WTC11 (cell line): Measurements from ENCODE around the gene PTGER1. TPM values are rescaled to one million over a fixed set of nuclear protein-coding genes. Genes with fewer than 3 reads are reported as not detected.

Experiments used
- ESRRA ChIP-seq: sonication (generic); formaldehyde crosslinking; IDR thresholded peaks from 2 replicates; pipeline ENCODE4 v1.8.1; 2022; ENCODE audit warnings: mild to moderate bottlenecking, missing genetic modification reagents, borderline replicate concordance
- FOXJ3 ChIP-seq: sonication (generic); formaldehyde crosslinking; IDR thresholded peaks from 2 replicates; pipeline ENCODE4 v1.9.0; 2021; ENCODE audit warnings: missing genetic modification reagents, mild to moderate bottlenecking, borderline replicate concordance
- FOXP1 ChIP-seq: sonication (generic); formaldehyde crosslinking; IDR thresholded peaks from 2 replicates; pipeline ENCODE4 v1.8.0; 2022; ENCODE audit warnings: missing genetic modification reagents, mild to moderate bottlenecking, moderate library complexity, borderline replicate concordance
- GRHL2 ChIP-seq: fragments of 250-450 bp; sonication (Bioruptor Pico); IDR thresholded peaks from 2 replicates; pipeline ENCODE4 v1.8.0; 2022; ENCODE audit warnings: mild to moderate bottlenecking, moderate library complexity; ENCODE audit not compliant: insufficient replicate concordance, severe bottlenecking
- HMGA2 ChIP-seq: fragments of 250-450 bp; sonication (Bioruptor Pico); IDR thresholded peaks from 2 replicates; pipeline ENCODE4 v1.4.0; 2021; ENCODE audit warnings: mild to moderate bottlenecking, moderate library complexity
- IRF2 ChIP-seq: sonication (generic); formaldehyde crosslinking; IDR thresholded peaks from 2 replicates; pipeline ENCODE4 v1.8.0; 2022; ENCODE audit warnings: low read depth, missing genetic modification reagents, borderline replicate concordance
- MAX ChIP-seq: sonication (generic); formaldehyde crosslinking; IDR thresholded peaks from 2 replicates; pipeline ENCODE4 v1.8.0; 2022; ENCODE audit warnings: mild to moderate bottlenecking, missing genetic modification reagents
- NFATC4 ChIP-seq: fragments of 250-450 bp; sonication (Bioruptor Pico); IDR thresholded peaks from 2 replicates; pipeline ENCODE4 v1.9.0; 2021; ENCODE audit warnings: mild to moderate bottlenecking
- NR1H2 ChIP-seq: sonication (generic); formaldehyde crosslinking; IDR thresholded peaks from 2 replicates; pipeline ENCODE4 v1.9.0; 2021; ENCODE audit warnings: mild to moderate bottlenecking, moderate library complexity, missing genetic modification reagents
- OVOL2 ChIP-seq: fragments of 250-450 bp; sonication (Bioruptor Pico); IDR thresholded peaks from 2 replicates; pipeline ENCODE4 v1.9.0; 2021; ENCODE audit warnings: mild to moderate bottlenecking, borderline replicate concordance
- SMAD3 ChIP-seq: sonication (generic); formaldehyde crosslinking; IDR thresholded peaks from 2 replicates; pipeline ENCODE4 v1.8.0; 2022; ENCODE audit warnings: missing genetic modification reagents, mild to moderate bottlenecking, borderline replicate concordance
- TCF7 ChIP-seq: sonication (generic); formaldehyde crosslinking; IDR thresholded peaks from 2 replicates; pipeline ENCODE4 v1.8.0; 2022; ENCODE audit warnings: mild to moderate bottlenecking, low read depth, missing genetic modification reagents, moderate library complexity
- TEAD1 ChIP-seq: sonication (generic); formaldehyde crosslinking; IDR thresholded peaks from 2 replicates; pipeline ENCODE4 v1.8.0; 2022; ENCODE audit warnings: mild to moderate bottlenecking, missing genetic modification reagents
- TEAD4 ChIP-seq: sonication (generic); formaldehyde crosslinking; IDR thresholded peaks from 2 replicates; pipeline ENCODE4 v1.8.0; 2022; ENCODE audit warnings: mild to moderate bottlenecking, missing genetic modification reagents
- ZNF219 ChIP-seq: sonication (generic); formaldehyde crosslinking; IDR thresholded peaks from 2 replicates; pipeline ENCODE4 v1.8.0; 2023; ENCODE audit warnings: missing genetic modification reagents, mild to moderate bottlenecking, borderline replicate concordance
- ZNF416 ChIP-seq: fragments of 250-450 bp; sonication (Bioruptor Pico); IDR thresholded peaks from 2 replicates; pipeline ENCODE4 v1.9.0; 2021; ENCODE audit warnings: mild to moderate bottlenecking, inconsistent platforms
- ZNF671 ChIP-seq: fragments of 250-450 bp; sonication (Bioruptor Pico); IDR thresholded peaks from 2 replicates; pipeline ENCODE4 v1.8.0; 2021; ENCODE audit warnings: mild to moderate bottlenecking
- ZSCAN18 ChIP-seq: fragments of 250-450 bp; sonication (Bioruptor Pico); IDR thresholded peaks from 2 replicates; pipeline ENCODE4 v2.1.2; 2022; ENCODE audit warnings: mild to moderate bottlenecking, moderate library complexity
- total RNA-seq: library from RNA; stranded (reverse); gene quantifications from 3 replicates; pipeline ENCODE4 v1.2.3, GENCODE V29; 2021
- TF ChIP-seq, protein P1 (sequence below): fragments of 250-450 bp; sonication (Bioruptor Pico); IDR thresholded peaks from 2 replicates; pipeline ENCODE4 v1.9.0; 2021; ENCODE audit warnings: mild to moderate bottlenecking, borderline replicate concordance
- TF ChIP-seq, protein P2 (sequence below): sonication (generic); formaldehyde crosslinking; IDR thresholded peaks from 2 replicates; pipeline ENCODE4 v1.8.1; 2023; ENCODE audit warnings: mild to moderate bottlenecking, missing genetic modification reagents, borderline replicate concordance
- TF ChIP-seq, protein P3 (sequence below): sonication (generic); formaldehyde crosslinking; IDR thresholded peaks from 2 replicates; pipeline ENCODE4 v1.8.0; 2022; ENCODE audit warnings: mild to moderate bottlenecking, missing genetic modification reagents
- TF ChIP-seq, protein P4 (sequence below): fragments of 250-450 bp; sonication (Bioruptor Pico); IDR thresholded peaks from 2 replicates; pipeline ENCODE4 v1.9.0; 2021; ENCODE audit warnings: mild to moderate bottlenecking
- TF ChIP-seq, protein P5 (sequence below): sonication (generic); formaldehyde crosslinking; IDR thresholded peaks from 2 replicates; pipeline ENCODE4 v1.8.0; 2023; ENCODE audit warnings: missing genetic modification reagents

PTGER1 gene
- total RNA-seq, 1 experiment from 2014 or later, result 0.68 TPM

DNA sequence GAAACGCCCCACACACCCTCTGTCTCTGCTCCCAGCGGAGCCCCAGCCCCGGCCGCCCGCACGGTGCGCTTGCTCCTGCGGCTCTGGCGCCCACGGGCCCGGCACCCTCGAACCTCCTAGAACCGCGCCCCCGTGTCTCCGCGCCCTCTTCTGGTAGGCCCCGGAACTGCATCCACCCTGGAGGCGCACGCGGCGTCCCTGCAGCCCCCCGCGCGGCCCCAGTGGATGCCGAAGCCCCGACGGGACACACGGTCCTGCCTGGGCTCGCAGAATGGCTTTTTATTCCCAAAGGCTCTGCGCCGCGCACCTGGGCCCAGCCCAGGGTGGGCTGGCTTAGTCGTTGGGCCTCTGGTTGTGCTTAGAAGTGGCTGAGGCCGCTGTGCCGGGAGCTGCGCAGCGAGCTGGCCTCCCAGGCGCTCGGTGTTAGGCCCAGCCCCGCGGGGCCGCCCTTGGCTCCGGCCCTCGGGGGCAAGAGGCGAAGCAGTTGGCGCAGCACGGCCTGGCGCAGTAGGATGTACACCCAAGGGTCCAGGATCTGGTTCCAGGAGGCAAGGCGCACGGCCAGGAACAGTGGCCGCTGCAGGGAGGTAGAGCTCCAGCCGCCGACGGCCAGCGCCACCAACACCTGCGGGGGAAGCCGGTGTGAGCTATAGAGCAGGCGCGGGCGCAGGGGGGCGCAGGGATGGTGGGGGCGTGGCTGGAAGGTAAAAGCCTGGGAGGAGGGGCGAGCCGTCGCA is 2.8 kb downstream of the PTGER1 start (continued):
- TF ChIP-seq, protein P1, sequence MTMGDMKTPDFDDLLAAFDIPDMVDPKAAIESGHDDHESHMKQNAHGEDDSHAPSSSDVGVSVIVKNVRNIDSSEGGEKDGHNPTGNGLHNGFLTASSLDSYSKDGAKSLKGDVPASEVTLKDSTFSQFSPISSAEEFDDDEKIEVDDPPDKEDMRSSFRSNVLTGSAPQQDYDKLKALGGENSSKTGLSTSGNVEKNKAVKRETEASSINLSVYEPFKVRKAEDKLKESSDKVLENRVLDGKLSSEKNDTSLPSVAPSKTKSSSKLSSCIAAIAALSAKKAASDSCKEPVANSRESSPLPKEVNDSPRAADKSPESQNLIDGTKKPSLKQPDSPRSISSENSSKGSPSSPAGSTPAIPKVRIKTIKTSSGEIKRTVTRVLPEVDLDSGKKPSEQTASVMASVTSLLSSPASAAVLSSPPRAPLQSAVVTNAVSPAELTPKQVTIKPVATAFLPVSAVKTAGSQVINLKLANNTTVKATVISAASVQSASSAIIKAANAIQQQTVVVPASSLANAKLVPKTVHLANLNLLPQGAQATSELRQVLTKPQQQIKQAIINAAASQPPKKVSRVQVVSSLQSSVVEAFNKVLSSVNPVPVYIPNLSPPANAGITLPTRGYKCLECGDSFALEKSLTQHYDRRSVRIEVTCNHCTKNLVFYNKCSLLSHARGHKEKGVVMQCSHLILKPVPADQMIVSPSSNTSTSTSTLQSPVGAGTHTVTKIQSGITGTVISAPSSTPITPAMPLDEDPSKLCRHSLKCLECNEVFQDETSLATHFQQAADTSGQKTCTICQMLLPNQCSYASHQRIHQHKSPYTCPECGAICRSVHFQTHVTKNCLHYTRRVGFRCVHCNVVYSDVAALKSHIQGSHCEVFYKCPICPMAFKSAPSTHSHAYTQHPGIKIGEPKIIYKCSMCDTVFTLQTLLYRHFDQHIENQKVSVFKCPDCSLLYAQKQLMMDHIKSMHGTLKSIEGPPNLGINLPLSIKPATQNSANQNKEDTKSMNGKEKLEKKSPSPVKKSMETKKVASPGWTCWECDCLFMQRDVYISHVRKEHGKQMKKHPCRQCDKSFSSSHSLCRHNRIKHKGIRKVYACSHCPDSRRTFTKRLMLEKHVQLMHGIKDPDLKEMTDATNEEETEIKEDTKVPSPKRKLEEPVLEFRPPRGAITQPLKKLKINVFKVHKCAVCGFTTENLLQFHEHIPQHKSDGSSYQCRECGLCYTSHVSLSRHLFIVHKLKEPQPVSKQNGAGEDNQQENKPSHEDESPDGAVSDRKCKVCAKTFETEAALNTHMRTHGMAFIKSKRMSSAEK (CRISPR knock-in tag), result 0 out of 2 replicates have a peak, but pooled peaks have one; percentile 60
- TF ChIP-seq FOXJ3 (CRISPR knock-in tag), result no peak
- TF ChIP-seq ESRRA (CRISPR knock-in tag), result no peak; the same call in 1 of the 2 replicates
- TF ChIP-seq HMGA2 (CRISPR knock-in tag), result no peak
- peak; percentile 58; the same call in 1 of the 2 replicates for TF ChIP-seq TEAD4 (CRISPR knock-in tag)
- TF ChIP-seq, protein P2, sequence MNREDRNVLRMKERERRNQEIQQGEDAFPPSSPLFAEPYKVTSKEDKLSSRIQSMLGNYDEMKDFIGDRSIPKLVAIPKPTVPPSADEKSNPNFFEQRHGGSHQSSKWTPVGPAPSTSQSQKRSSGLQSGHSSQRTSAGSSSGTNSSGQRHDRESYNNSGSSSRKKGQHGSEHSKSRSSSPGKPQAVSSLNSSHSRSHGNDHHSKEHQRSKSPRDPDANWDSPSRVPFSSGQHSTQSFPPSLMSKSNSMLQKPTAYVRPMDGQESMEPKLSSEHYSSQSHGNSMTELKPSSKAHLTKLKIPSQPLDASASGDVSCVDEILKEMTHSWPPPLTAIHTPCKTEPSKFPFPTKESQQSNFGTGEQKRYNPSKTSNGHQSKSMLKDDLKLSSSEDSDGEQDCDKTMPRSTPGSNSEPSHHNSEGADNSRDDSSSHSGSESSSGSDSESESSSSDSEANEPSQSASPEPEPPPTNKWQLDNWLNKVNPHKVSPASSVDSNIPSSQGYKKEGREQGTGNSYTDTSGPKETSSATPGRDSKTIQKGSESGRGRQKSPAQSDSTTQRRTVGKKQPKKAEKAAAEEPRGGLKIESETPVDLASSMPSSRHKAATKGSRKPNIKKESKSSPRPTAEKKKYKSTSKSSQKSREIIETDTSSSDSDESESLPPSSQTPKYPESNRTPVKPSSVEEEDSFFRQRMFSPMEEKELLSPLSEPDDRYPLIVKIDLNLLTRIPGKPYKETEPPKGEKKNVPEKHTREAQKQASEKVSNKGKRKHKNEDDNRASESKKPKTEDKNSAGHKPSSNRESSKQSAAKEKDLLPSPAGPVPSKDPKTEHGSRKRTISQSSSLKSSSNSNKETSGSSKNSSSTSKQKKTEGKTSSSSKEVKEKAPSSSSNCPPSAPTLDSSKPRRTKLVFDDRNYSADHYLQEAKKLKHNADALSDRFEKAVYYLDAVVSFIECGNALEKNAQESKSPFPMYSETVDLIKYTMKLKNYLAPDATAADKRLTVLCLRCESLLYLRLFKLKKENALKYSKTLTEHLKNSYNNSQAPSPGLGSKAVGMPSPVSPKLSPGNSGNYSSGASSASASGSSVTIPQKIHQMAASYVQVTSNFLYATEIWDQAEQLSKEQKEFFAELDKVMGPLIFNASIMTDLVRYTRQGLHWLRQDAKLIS (CRISPR knock-in tag), result 0 out of 2 replicates have a peak, but pooled peaks have one; percentile 29
- peak; percentile 21; the same call in 1 of the 2 replicates for TF ChIP-seq ZNF416 (CRISPR knock-in tag)
- TF ChIP-seq ZNF671 (CRISPR knock-in tag), result peak; percentile 59; the same call in 1 of the 2 replicates
- TF ChIP-seq NFATC4 (CRISPR knock-in tag), result 0 out of 2 replicates have a peak, but pooled peaks have one; percentile 29
- TF ChIP-seq GRHL2 (CRISPR knock-in tag), result no peak
- TF ChIP-seq ZNF219 (CRISPR knock-in tag), result 0 out of 2 replicates have a peak, but pooled peaks have one; percentile 14
- TF ChIP-seq TCF7 (CRISPR knock-in tag), result no peak
- no peak for TF ChIP-seq ZSCAN18 (CRISPR knock-in tag)
- TF ChIP-seq FOXP1 (CRISPR knock-in tag), result peak; percentile 58; the same call in 1 of the 2 replicates
- TF ChIP-seq, protein P3, sequence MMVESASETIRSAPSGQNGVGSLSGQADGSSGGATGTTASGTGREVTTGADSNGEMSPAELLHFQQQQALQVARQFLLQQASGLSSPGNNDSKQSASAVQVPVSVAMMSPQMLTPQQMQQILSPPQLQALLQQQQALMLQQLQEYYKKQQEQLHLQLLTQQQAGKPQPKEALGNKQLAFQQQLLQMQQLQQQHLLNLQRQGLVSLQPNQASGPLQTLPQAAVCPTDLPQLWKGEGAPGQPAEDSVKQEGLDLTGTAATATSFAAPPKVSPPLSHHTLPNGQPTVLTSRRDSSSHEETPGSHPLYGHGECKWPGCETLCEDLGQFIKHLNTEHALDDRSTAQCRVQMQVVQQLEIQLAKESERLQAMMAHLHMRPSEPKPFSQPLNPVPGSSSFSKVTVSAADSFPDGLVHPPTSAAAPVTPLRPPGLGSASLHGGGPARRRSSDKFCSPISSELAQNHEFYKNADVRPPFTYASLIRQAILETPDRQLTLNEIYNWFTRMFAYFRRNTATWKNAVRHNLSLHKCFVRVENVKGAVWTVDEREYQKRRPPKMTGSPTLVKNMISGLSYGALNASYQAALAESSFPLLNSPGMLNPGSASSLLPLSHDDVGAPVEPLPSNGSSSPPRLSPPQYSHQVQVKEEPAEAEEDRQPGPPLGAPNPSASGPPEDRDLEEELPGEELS (CRISPR knock-in tag), result no peak
- TF ChIP-seq IRF2 (CRISPR knock-in tag), result no peak
- TF ChIP-seq, protein P4, sequence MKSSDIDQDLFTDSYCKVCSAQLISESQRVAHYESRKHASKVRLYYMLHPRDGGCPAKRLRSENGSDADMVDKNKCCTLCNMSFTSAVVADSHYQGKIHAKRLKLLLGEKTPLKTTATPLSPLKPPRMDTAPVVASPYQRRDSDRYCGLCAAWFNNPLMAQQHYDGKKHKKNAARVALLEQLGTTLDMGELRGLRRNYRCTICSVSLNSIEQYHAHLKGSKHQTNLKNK (CRISPR knock-in tag), result no peak
- peak; percentile 72 for TF ChIP-seq TEAD1
- TF ChIP-seq OVOL2 (CRISPR knock-in tag), result no peak
- TF ChIP-seq, protein P5, sequence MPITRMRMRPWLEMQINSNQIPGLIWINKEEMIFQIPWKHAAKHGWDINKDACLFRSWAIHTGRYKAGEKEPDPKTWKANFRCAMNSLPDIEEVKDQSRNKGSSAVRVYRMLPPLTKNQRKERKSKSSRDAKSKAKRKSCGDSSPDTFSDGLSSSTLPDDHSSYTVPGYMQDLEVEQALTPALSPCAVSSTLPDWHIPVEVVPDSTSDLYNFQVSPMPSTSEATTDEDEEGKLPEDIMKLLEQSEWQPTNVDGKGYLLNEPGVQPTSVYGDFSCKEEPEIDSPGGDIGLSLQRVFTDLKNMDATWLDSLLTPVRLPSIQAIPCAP (CRISPR knock-in tag), result no peak
- peak; percentile 94 for TF ChIP-seq MAX
- no peak for TF ChIP-seq SMAD3
- no peak for TF ChIP-seq NR1H2 (CRISPR knock-in tag)
